Peyer's patch (tissue), 4 donors: Measurements from ENCODE around the gene FIGNL2.

ENCODE experiments used
- POLR2A ChIP-seq, 2 donors: fragments of 450-650 bp; IDR thresholded peaks; one replicate each; pipeline ENCODE4 v1.5.1; 2017; ENCODE audit warnings: antibody characterized with exemption in 2 of 2, mild to moderate bottlenecking in 2 of 2, moderate library complexity in 2 of 2
- TF ChIP-seq, protein P1 (sequence below), 6 experiments: fragments of 450-650 bp in 4 of 6; fragments of 200-600 bp in 2 of 6; sonication (generic) in 1 of 6; IDR thresholded peaks; one replicate each; pipeline ENCODE4 v1.5.1; 2017 to 2019; ENCODE audit warnings: antibody characterized with exemption in 6 of 6, mild to moderate bottlenecking in 3 of 6, moderate library complexity in 1 of 6

DNA sequence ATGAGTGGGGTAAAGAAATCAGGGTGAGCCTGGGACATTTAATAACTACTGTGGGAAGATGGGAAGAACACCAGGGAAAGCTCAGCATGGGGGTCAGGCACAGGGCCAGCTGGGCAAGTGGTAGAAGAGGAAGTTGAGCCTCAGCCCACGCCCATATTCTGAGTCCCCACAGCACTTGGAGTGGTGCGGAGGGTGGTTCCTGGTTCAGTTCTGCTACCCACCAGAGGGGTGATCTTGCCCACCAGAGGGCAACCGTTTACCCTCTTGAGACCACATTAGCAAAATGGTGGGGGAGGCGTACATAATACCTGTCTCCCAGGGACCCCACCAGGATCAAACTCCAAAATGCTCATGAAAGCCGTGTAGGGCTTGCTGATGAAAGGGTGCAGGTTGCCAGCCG, 22.6 kb upstream of the FIGNL2 start:
- TF ChIP-seq, protein P1, sequence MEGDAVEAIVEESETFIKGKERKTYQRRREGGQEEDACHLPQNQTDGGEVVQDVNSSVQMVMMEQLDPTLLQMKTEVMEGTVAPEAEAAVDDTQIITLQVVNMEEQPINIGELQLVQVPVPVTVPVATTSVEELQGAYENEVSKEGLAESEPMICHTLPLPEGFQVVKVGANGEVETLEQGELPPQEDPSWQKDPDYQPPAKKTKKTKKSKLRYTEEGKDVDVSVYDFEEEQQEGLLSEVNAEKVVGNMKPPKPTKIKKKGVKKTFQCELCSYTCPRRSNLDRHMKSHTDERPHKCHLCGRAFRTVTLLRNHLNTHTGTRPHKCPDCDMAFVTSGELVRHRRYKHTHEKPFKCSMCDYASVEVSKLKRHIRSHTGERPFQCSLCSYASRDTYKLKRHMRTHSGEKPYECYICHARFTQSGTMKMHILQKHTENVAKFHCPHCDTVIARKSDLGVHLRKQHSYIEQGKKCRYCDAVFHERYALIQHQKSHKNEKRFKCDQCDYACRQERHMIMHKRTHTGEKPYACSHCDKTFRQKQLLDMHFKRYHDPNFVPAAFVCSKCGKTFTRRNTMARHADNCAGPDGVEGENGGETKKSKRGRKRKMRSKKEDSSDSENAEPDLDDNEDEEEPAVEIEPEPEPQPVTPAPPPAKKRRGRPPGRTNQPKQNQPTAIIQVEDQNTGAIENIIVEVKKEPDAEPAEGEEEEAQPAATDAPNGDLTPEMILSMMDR (IDR thresholded peaks at IDR 0.05) = no peak
- no peak for TF ChIP-seq POLR2A (IDR thresholded peaks at IDR 0.05)
